SK-N-SH treated with all-trans-retinoic acid at 6 μM for 48 hours (cell line): ENCODE measurements around the gene ABR.

Source experiments
- ATAC-seq: fragments of 200-7000 bp; cut with Tn5 transposase; 3 replicates; pipeline ENCODE4 v1.9.1; 2020; ENCODE audit warnings: mild to moderate bottlenecking, moderate library complexity
- ARNTL ChIP-seq: fragments of 450-650 bp; formaldehyde crosslinking; IDR thresholded peaks from 2 replicates; pipeline ENCODE4 v1.5.0; 2020; ENCODE audit warnings: low read depth, mild to moderate bottlenecking, moderate library complexity, borderline replicate concordance
- BACH2 ChIP-seq: fragments of 250-450 bp; sonication (Bioruptor Pico); IDR thresholded peaks from 2 replicates; pipeline ENCODE4 v1.9.0; 2021; ENCODE audit warnings: mild to moderate bottlenecking, borderline replicate concordance
- CREB5 ChIP-seq: fragments of 250-450 bp; sonication (Bioruptor Pico); IDR thresholded peaks from 2 replicates; pipeline ENCODE4 v1.5.1; 2020; ENCODE audit warnings: low read depth, mild to moderate bottlenecking, moderate library complexity
- CSDC2 ChIP-seq: fragments of 250-450 bp; sonication (Bioruptor Pico); IDR thresholded peaks from 2 replicates; pipeline ENCODE4 v1.5.0; 2020; ENCODE audit warnings: mild to moderate bottlenecking, moderate library complexity
- CSRNP3 ChIP-seq: fragments of 250-450 bp; sonication (Bioruptor Pico); IDR thresholded peaks from 2 replicates; pipeline ENCODE4 v1.5.1; 2021; ENCODE audit warnings: mild to moderate bottlenecking, moderate library complexity
- GLIS3 ChIP-seq: fragments of 250-450 bp; sonication (Bioruptor Pico); IDR thresholded peaks from 2 replicates; pipeline ENCODE4 v1.5.0; 2020; ENCODE audit warnings: mild to moderate bottlenecking, moderate library complexity
- ISL1 ChIP-seq: fragments of 250-450 bp; sonication (Bioruptor Pico); IDR thresholded peaks from 2 replicates; pipeline ENCODE4 v2.1.2; 2022; ENCODE audit warnings: mild to moderate bottlenecking, moderate library complexity
- PATZ1 ChIP-seq: fragments of 250-450 bp; sonication (Bioruptor Pico); IDR thresholded peaks from 2 replicates; pipeline ENCODE4 v1.8.0; 2020; ENCODE audit warnings: mild to moderate bottlenecking, moderate library complexity, borderline replicate concordance
- PPARA ChIP-seq: fragments of 250-450 bp; sonication (Bioruptor Pico); IDR thresholded peaks from 2 replicates; pipeline ENCODE4 v1.5.0; 2020; ENCODE audit warnings: mild to moderate bottlenecking, borderline replicate concordance
- RARB ChIP-seq: fragments of 250-450 bp; sonication (Bioruptor Pico); IDR thresholded peaks from 2 replicates; pipeline ENCODE4 v1.8.0; 2021; ENCODE audit warnings: mild to moderate bottlenecking, moderate library complexity
- SNAI2 ChIP-seq: fragments of 250-450 bp; sonication (Bioruptor Pico); IDR thresholded peaks from 2 replicates; pipeline ENCODE4 v1.5.0; 2020; ENCODE audit warnings: mild to moderate bottlenecking, moderate library complexity
- TCF4 ChIP-seq: fragments of 250-450 bp; sonication (Bioruptor Pico); IDR thresholded peaks from 2 replicates; pipeline ENCODE4 v1.8.0; 2021; ENCODE audit warnings: mild to moderate bottlenecking, moderate library complexity, borderline replicate concordance
- TOX ChIP-seq: fragments of 250-450 bp; sonication (Bioruptor Pico); IDR thresholded peaks from 2 replicates; pipeline ENCODE4 v1.8.0; 2021; ENCODE audit warnings: mild to moderate bottlenecking, moderate library complexity, borderline replicate concordance
- TSHZ2 ChIP-seq: fragments of 250-450 bp; sonication (Bioruptor Pico); IDR thresholded peaks from 2 replicates; pipeline ENCODE4 v1.5.0; 2020; ENCODE audit warnings: mild to moderate bottlenecking, moderate library complexity
- ZC3H10 ChIP-seq: fragments of 250-450 bp; sonication (Bioruptor Pico); IDR thresholded peaks from 2 replicates; pipeline ENCODE4 v1.5.1; 2021; ENCODE audit warnings: mild to moderate bottlenecking, moderate library complexity
- ZFP3 ChIP-seq: fragments of 250-450 bp; sonication (Bioruptor Pico); IDR thresholded peaks from 2 replicates; pipeline ENCODE4 v1.5.0; 2020; ENCODE audit warnings: mild to moderate bottlenecking, moderate library complexity
- ZFP30 ChIP-seq: fragments of 450-650 bp; formaldehyde crosslinking; IDR thresholded peaks from 2 replicates; pipeline ENCODE4 v1.5.0; 2022; ENCODE audit warnings: mild to moderate bottlenecking, moderate library complexity
- ZNF565 ChIP-seq: fragments of 450-650 bp; formaldehyde crosslinking; conservative IDR thresholded peaks from 2 replicates; pipeline ENCODE4 v1.5.0; 2020; ENCODE audit warnings: low read depth, mild to moderate bottlenecking, moderate library complexity
- ZNF70 ChIP-seq: fragments of 450-650 bp; formaldehyde crosslinking; IDR thresholded peaks from 2 replicates; pipeline ENCODE4 v1.5.0; 2020; ENCODE audit warnings: mild to moderate bottlenecking, moderate library complexity
- ZNF8 ChIP-seq: fragments of 450-650 bp; formaldehyde crosslinking; IDR thresholded peaks from 2 replicates; pipeline ENCODE4 v1.5.0; 2020; ENCODE audit warnings: mild to moderate bottlenecking, moderate library complexity
- TF ChIP-seq, protein P1 (sequence below): fragments of 250-450 bp; sonication (Bioruptor Pico); IDR thresholded peaks from 2 replicates; pipeline ENCODE4 v1.8.0; 2021; ENCODE audit warnings: low read depth, mild to moderate bottlenecking, moderate library complexity, borderline replicate concordance

Gene ABR

GRCh38 chr17:1003972-1004768 is 175.6 kb downstream of the ABR start:
- peak; percentile 35 for ATAC-seq
- TF ChIP-seq CSRNP3 (CRISPR knock-in tag): no peak
- TF ChIP-seq ISL1 (CRISPR knock-in tag): no peak
- no peak for TF ChIP-seq PATZ1 (CRISPR knock-in tag)
- TF ChIP-seq TOX (CRISPR knock-in tag): no peak
- no peak for TF ChIP-seq SNAI2 (CRISPR knock-in tag)
- TF ChIP-seq ARNTL (CRISPR knock-in tag): no peak
- no peak for TF ChIP-seq RARB (CRISPR knock-in tag)
- no peak for TF ChIP-seq ZNF565 (CRISPR knock-in tag)
- TF ChIP-seq TSHZ2 (CRISPR knock-in tag): no peak
- no peak for TF ChIP-seq CREB5 (CRISPR knock-in tag)
- TF ChIP-seq ZNF70 (CRISPR knock-in tag): no peak
- TF ChIP-seq PPARA (CRISPR knock-in tag): no peak
- no peak for TF ChIP-seq ZFP30 (CRISPR knock-in tag)
- no peak for TF ChIP-seq ZNF8 (CRISPR knock-in tag)
- TF ChIP-seq, protein P1, sequence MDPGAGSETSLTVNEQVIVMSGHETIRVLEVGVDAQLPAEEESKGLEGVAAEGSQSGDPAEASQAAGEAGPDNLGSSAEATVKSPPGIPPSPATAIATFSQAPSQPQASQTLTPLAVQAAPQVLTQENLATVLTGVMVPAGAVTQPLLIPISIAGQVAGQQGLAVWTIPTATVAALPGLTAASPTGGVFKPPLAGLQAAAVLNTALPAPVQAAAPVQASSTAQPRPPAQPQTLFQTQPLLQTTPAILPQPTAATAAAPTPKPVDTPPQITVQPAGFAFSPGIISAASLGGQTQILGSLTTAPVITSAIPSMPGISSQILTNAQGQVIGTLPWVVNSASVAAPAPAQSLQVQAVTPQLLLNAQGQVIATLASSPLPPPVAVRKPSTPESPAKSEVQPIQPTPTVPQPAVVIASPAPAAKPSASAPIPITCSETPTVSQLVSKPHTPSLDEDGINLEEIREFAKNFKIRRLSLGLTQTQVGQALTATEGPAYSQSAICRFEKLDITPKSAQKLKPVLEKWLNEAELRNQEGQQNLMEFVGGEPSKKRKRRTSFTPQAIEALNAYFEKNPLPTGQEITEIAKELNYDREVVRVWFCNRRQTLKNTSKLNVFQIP (CRISPR knock-in tag): no peak
- TF ChIP-seq ZFP3 (CRISPR knock-in tag): no peak
- no peak for TF ChIP-seq TCF4 (CRISPR knock-in tag)
- no peak for TF ChIP-seq GLIS3 (CRISPR knock-in tag)

DNA sequence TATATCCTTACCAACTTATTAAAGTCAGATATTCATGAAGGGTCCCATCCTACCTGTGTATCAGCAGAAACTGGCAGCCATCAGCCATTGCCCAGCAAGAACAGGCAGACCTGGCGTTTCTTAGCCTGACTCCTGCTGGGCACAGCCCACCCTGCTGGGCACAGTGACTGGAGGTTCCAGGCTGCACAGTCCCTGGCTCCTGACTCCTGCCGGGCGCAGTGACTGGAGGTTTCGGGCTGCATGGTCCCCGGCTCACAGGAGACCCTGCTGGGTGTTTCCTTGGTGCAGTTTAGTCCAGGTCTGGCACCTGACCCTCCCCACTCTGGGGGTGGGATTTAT is 176.2 kb downstream of the ABR start:
- TF ChIP-seq ZC3H10: no peak
- no peak for TF ChIP-seq CSDC2
- no peak for TF ChIP-seq ZFP30 (CRISPR knock-in tag)
- TF ChIP-seq PATZ1 (CRISPR knock-in tag): no peak
- TF ChIP-seq BACH2 (CRISPR knock-in tag): no peak
- TF ChIP-seq ZNF8 (CRISPR knock-in tag): no peak
- TF ChIP-seq, all 23 proteins: peak for 0
- peak; percentile 1; the same call in 2 of the 3 replicates for ATAC-seq
